CD4-positive, alpha-beta T cell treated with Interleukin-17A for 1 hour (primary cell): ENCODE measurements around the gene LRCH2.

ENCODE experiments used
- DNase-seq: peaks from one replicate; pipeline ENCODE4 v3.0.0-alpha.2; 2020

Gene LRCH2

DNA sequence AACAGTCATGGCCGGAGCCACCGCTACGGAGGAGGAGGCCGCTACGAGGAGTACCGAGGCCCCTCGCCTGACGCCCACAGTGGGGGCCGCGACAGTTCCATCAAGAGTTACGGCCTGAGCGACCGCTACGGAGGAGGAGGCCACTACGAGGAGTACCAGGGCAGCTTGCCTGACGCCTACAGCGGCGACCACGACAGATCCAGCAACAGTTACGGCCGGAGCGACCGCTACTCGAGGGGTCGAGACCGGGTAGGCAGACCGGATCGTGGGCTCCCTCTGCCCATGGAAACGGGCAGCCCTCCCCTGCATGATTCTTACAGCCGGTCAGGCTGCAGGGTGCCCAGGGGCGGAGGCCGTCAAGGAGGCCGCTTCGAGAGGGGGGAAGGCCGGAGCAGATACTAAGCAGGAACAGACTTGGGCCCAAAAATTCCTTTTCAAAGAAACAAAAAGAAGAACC, 41.6 kb downstream of the LRCH2 start:
- DNase-seq = no peak

DNA sequence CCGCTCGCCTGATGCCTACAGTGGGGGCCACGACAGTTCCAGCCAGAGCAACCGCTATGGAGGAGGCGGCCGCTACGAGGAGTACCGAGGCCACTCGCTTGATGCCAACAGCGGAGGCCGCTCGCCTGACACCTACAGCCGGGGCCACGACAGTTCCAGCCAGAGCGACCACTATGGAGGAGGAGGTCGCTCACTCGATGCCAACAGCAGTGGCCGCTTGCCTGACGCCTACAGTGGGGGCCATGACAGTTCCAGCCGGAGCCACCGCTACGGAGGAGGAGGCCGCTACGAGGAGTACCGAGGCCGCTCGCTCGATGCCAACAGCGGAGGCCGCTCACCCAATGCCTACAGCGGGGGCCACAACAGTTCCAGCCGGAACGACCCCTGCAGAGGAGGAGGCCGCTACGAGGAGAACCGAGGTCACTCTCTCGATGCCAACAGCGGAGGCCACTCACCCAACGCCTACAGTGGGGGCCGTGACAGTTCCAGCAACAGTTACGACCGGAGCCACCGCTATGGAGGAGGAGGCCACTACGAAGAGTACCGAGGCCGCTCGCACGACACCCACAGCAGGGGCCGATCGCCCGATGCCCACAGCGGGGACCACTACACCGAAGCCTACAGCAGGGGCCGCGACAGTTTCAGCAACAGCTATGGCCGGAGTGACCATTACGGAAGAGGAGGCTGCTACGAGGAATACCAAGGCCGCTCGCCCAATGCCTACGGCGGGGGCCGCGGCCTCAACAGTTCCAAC, 42.2 kb downstream of the LRCH2 start:
- no peak for DNase-seq

DNA sequence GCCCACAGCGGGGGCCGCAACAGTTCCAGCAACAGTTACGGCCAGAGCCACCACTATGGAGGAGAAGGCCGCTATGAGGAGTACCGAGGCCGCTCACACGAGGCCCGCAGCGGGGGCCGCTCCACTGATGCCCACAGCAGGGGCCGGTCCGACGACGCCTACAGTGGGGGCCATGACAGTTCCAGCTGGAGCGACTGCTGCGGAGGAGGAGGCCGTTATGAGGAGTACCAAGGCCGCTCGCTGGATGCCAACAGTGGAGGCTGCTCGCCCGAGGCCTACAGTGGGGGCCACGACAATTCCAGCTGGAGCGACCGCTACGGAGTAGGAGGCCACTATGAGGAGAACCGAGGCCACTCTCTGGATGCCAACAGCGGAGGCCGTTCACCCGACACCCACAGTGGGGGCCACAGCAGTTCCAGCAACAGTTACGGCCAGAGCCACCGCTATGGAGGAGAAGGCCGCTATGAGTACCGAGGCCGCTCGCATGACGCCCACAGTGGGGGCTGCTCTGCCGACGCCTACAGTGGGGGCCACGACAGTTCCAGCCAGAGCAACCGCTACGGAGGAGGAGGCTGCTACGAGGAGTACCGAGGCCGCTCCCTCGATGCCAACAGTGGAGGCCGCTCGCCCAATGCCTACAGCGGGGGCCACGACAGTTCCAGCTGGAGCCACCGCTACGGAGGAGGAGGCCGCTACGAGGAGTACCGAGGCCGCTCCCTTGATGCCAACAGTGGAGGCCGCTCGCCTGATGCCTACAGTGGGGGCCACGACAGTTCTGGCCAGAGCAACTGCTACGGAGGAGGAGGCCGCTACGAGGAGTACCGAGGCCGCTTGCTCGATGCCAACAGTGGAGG, 43.0 kb downstream of the LRCH2 start:
- DNase-seq = no peak

DNA sequence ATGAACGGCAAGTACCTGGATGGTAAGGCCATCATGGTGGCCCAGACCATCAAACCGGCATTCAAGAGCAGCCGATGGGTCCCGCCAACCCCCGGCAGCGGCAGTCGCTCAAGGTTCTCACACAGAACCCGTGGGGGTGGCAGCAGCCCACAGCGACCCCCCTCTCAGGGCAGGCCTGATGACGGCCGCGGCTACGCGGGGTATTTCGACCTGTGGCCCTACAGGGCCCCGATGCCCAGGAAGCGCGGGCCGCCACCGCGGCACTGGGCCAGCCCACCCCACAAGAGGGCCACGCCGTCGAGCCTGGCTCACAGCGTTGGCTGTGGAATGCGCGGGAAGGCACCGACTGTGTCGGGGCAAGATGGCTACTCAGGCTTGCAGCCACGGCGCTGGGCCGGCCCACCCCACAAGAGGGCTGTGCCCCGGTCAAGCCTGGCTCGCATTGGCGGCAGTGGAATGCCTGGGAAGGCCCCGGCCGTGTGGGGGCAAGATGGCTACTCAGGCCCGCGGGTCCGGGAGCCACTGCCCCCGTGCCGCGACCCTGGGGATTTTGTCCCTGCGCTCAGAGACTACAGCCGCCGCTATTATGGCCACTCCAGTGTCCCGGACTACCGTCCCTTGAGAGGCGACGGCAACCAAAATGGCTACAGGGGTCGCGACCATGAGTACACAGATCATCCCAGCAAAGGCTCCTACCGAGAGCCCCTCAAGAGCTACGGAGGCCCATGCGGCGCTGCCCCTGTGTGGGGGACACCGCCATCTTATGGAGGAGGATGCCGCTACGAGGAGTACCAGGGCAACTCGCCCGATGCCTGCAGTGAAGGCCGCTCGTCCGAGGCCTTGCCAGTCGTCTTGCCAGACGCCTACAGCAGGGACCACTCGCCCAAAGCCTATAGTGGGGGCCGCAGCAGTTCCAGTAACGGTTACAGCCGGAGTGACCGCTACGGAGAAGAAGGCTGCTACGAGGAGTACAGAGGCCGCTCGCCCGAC, 44.0 kb downstream of the LRCH2 start:
- DNase-seq = no peak

DNA sequence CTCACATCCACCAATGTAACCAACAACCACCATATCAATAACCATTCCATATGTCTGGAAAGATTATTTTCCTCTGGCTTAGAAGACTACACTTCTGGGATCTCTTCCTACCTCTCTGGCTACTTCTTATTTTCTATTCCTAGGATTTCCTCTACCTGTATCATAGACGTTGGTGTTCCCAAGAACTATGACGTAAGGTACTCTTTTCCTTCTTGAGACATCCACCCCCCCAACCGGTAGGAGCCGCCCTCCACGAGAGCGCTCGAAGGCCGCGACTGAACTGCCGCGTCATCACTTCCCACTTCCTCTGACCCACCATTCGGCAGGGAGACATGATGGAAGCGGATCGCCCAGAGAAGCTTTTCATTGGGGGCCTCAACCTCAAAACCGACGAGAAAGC, 44.8 kb downstream of the LRCH2 start, which contains the start of gene RBMXL3:
RBMXL3 (plus strand) TSS at position 301 of the 400 bp plus-strand sequence; CDS start at position 333, 32 bp downstream.
- DNase-seq = no peak

DNA sequence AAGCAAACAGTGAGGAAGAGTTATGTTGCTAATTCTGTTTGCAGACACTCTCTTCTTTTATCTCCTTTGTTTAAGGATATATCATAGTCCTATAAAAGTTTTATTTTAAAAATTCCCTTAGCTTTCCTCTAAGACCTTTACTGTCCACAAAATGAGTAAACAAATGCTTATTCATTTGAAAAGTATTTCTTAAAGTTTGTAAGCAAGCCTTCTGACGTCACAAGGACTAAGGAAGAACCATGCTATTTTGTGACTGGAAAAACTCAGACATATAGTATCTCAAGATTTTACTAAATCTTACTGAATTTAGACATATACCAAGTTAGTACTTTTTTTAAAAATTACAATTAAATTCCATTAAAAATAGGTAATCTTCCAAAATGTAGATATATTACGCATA, 49.9 kb downstream of the LRCH2 start:
- no peak for DNase-seq

DNA sequence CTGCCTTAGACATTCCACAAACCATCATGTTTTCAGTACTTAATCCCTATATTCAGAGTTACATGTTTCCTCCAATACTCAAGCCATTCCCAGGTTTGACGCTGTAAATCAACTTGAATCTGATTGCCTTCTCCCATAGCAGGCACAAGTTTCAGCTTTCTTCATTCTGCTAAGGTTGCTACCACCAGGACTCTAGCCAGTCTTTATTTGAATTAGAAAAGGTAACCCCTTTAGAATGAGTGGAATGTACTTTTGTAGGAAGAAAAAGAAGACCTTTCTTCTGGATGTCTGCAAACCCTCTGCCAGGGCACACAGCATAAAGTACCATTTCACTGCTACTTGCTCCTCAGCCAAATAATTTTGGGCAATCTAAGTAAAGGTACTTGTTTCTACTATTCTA, 55.4 kb downstream of the LRCH2 start:
- DNase-seq = no peak

DNA sequence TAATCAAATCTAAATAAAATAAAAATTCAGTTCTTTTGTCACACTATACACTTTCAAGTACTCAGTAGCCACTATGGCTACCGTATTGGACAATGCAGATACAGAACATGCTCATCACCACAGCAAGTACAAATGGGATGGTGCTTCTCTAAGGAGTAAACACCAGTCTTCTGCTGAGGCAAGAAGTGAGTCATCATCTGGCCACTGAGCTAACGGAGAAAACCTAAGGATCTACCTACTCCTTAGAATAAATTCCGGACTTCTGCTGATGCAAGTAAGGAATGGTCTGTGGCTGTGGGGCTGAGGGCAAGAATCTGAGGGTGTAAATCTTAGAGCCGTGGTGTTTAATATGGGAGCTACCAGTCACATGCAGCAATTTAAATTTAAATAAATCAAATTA, 56.0 kb downstream of the LRCH2 start:
- DNase-seq = no peak

DNA sequence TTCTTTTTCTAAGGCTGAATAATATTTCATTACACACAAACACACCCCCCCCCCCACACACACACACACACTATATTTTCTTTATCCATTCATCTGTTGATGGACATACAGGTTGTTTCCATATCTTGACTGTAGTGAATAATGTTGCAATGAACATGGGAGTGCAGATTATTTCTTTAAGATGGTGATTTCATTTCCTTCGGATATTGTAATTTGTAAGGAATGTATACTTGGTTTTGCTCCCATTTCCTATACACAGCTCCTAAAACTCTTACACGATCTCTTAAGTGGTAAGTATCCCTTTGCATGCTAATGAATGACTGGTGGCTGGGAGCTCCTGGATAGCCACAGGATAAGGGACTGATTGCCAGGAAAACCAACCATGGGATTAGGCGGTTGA, 59.3 kb downstream of the LRCH2 start:
- DNase-seq = no peak

DNA sequence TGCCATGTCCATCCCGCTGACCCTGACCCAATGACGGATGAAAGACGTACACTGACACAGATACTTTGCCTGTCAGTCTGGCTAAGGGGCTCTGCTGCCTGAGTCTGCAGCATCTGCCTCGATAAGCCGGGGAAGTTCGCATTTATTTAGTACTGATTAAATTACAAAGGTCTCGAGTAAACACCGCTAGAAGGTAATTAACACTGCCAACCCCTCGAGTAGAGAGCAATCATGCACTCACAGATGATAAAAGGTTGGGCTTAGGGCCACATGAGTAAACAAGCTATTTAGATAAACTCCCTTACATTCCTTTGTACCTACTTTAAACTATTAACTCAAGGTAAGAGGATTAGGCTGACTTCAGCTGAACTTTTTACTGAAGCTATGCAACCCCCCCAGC, 60.7 kb downstream of the LRCH2 start:
- DNase-seq = no peak

DNA sequence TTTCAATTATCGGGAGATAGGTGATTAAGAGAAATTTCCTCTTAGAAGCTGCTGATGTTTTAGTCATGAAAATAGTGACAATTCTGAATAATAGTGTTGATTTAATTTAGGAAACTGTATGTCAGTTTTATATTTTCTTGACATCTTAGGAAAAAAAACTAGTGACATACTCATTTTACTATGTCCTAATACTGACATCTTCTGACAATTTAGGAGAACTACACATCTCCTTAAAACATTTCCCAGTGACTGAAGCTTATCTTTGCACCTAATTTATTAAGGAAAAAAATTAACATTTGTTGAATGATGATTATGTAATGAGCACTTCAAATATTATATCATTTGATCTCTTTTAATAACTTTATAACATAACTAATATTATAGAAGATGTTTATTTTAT, 86.7 kb downstream of the LRCH2 start:
- no peak for DNase-seq

DNA sequence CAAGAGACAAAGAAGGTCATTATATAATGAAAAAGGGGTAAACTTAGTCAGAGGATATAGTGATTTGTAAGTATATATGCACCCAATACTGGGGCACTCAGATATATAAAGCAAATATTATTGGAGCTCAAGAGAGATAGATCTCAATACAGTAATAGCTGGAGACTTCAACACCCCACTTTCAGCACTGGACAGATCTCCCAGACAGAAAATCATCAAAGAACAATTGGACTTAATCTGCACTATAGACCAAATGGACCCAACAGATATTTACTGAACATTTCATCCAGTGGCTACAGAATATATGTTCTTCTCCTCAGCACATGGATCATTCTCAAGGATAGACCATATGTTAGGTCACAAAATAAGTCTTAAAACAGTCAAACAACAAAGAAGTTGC, 91.8 kb downstream of the LRCH2 start:
- no peak for DNase-seq

DNA sequence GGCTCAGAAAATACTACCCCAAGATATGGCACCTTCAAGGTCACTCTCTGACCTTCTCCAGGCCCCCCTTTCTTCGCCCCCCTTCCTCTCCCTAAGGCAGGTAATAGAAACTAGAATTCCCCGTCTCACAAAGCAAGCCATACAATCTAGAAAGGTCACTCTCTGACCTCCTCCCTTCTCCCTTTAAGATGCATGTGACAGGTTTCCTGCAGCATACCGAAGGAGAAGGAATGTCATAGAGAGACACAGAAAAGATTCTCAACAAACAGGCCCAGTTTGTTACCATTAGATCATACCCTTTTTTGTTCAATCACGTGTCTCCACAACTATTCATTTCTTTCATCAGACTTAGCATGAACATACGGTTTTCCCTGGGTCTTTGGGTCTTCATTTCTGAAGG, 95.9 kb downstream of the LRCH2 start:
- no peak for DNase-seq

DNA sequence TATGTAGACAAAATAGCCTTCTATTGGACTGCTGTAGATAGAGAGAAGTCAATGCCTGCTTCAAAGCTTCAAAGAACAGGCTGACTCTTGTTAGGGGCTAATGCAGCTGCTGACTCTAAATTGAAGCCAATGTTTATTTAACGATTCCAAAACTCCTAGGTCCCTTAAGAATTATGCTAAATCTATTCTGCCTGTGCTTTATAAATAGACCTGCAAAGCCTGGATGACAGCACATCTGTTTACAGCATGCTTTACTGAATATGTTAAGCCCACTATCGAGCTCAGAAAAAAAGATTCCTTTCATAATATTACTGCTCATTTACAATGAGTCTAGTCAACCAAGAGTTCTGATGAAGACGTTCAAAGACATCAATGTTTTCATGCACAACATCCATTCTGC, 99.5 kb downstream of the LRCH2 start:
- no peak for DNase-seq

DNA sequence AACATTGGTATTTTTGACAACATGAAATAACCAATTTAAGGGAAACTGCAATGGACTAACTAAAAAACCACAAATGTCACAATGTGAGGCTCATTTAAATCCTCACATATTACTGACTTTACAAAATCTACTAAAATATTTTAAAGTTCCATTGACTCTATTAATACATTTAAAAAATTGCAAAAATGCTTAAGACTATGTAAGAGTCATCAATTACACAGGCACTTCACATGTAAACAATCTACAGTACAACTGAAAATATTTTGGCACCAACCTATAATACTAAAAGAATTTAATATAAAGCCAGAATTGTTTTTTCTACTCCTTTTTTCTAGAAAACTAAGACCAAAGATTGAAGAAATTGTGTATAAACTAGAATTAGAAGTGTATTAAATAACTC, 121.5 kb downstream of the LRCH2 start:
- DNase-seq = no peak

DNA sequence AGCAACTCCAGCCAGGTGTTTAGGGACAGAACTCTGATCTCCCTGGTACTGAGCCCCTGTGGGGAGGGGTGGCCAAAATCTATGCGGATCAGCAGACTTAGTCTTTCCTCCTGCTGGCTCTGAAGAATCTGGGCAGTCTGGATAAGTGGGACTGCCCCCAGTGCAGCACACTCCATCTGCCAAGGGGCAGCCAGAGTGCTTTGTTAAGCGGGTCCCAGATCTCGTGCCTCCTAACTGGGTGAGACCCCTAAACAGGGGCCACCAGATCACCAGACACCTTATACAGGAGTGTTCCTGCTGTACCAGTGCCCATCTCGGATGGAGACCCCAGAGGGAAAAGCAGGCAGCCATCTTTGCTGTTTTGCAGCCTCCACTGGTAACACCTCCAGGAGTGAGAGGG, 135.0 kb downstream of the LRCH2 start:
- DNase-seq = no peak

DNA sequence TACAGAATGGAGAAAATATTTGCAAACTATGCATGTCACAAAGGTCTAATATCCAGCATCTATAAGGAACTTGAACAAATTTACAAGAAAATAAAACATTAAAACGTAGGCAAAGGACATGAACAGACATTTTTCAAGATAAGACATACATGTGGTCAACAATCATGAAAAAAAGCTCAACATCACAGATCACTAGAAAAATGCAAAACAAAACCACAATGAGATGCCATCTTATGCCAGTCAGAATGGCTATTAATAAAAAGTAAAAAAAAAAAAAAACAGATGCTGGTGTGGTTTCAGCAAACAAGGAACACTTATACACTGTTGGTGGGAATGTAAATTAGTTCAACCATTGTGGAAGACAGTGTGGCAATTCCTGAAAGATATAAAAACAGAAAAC, 140.7 kb downstream of the LRCH2 start:
- DNase-seq = no peak

DNA sequence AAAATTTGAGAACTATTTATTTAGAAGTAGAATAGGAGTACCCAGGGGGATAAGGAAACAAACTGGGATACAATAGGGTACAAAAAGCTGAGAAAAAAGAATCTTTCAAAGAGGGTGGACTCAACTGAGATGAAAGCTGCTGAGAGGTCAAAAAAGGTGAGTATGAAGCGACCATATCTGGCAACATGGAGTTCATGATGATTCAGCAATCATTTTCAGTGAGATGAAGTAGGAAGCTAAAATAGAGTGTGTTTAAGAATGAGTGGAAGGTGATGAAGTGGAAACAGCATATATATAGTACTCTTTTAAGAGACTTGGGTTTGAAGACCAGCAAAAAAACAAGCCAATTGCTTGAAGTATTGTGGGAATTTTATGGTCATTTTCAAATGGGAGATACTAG, 144.5 kb downstream of the LRCH2 start:
- no peak for DNase-seq

DNA sequence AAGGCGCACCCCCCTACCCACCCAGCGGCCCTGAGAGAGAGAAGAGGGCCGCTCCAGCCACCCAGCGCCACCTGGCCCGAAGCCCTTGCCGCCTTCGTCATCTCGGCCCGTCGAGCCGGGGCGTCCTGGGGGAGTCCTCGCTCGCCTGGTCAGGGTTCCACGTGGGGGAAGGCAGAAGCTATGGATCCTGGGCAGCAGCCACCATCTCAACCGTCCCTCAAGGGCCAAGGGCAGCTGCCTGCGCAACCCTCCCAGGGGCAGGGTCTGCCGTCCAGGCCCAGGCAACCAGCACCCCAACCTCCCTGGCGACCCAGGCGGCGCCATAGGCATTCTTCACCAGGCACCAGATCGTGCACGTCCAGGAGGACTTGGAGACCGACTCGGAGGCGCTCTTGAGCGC, 165.0 kb downstream of the LRCH2 start:
- DNase-seq = no peak

DNA sequence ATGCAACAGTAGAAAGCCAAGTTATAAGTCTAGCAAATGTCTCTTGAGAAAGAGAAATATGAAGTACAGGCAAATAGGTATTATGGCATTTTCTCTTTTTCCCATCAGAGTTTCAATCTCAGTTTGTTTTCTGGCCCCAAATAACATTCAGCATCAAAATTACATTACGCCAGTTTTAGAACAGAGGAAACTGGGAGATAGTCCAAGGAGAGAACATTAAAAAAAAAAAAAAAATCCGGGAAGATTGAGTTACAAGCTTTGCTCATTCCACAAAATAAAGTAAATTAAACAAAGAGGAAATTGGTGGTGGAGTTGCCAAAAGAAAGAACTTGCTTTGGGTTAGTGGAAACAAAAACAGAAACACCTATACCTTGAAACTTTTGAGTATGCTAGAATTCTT, 166.1 kb downstream of the LRCH2 start:
- no peak for DNase-seq

DNA sequence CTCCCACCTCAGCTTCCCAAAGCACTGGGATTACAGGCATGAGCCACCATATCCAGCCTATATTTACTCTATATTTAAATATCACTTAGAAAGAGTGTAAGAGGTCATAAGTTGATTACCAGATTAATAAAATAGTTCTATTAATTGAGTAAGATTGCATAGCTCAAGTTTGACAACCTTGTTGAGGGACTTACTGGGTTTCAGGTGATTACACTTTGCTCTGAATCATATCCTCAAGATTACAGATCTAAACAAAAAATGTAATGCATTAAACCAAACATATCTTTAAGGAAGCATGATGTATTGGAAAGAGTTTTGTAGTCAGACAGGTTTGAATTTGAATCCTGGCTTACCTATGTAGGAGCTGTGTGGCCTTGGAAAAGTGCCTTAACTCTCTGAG, 168.6 kb downstream of the LRCH2 start:
- no peak for DNase-seq
